ENCODE measurements around the gene DEPDC4.

Gene DEPDC4

DNA sequence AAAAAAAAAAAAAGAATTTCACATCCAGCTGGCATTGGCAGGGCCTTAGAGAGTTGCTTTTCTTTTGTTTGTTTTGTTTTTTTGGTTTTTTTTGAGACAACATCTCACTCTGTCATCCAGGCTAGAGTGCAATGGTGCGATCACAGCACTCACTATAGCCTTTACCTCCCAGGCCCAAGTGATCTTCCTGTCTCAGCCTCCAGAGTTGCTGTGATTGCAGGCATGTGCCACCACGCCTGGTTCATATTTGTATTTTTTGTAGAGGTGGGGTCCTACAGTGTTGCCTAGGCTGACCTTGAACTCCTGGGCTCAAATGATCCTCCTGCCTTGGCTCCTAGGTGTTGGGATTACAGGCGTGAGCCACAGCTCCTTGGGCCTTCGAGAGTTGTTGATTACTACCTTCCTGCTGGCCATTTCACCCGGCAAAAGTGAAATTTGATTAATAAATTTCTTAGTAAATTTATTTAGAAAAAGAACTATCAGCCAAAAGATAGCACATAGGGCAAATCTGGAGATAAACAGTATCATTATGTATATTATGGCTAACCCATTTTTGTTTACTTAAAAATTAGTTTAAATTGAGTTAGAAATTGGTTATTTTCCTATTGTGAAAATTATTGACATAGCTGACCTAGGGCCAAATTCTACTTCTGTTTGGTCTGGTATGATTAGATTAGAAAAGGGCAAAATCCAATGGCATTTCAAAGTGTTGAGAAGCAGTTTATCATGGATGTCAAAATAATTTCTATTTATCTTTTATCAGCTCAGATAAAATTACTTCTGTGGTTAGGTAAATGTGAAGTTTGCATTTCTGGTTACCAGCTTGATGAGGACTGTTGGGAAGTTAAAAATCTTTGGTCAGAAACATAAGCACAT lies 53.6 kb downstream of the DEPDC4 start:
- no peak for DNase-seq (ENCODE audit: low spot score)

DNA sequence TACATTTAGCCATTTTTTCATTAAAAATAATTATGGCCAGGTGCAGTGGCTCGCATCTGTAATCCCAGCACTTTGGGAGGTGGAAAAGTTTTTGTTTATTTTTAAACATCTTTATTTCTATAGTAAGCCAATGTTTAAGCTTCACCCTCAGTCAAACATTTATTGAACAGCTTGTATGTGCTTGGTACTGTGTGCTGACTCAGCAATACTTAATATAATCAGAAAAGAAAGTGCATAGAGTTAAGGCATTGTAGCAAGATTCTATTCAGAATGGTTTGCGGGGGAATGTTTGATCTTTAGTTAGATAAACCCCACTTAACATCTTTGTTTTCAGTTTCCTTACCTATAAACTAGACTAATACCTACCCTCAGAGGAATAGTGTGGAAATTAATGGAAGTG lies 55.2 kb downstream of the DEPDC4 start:
- no peak for DNase-seq (ENCODE audit: low spot score)

DNA sequence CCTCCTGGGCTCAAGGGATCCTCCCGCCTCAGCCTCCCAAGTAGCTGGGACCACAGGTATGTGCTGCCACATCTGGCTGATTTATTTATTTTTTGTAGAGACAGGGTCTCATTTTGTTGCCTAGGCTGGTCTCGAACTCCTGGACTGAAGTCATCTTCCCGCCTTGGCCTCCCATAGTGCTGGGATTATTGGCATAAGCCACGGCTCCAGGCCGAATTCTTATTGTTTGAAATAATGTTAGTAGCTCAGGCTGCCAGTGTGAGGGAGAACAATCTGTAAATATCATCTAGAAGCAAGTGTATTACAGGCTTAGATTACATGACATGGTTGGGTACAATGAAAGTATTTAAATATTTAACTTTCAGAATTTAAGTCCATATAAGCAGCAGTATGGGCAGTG lies 58.0 kb downstream of the DEPDC4 start:
- DNase-seq (ENCODE audit: low spot score): no peak

DNA sequence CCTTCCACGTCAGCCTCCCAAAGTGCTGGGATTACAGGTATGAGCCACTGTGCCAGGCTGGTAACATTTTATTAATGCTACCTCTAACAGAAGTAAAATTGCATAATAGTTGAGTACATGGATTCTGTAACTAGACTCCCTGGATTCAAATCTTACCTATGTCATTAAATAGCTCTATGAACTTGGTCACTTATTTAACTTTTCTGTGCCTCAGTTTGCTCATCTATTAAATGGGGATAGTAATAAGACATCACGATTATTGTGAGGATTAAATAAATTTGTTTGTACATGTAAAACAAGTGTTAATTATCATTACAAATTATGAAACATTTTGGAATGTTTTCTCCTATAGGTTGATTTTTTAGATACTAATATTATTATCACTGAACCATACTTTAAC lies 59.6 kb downstream of the DEPDC4 start:
- DNase-seq (ENCODE audit: low spot score): no peak

DNA sequence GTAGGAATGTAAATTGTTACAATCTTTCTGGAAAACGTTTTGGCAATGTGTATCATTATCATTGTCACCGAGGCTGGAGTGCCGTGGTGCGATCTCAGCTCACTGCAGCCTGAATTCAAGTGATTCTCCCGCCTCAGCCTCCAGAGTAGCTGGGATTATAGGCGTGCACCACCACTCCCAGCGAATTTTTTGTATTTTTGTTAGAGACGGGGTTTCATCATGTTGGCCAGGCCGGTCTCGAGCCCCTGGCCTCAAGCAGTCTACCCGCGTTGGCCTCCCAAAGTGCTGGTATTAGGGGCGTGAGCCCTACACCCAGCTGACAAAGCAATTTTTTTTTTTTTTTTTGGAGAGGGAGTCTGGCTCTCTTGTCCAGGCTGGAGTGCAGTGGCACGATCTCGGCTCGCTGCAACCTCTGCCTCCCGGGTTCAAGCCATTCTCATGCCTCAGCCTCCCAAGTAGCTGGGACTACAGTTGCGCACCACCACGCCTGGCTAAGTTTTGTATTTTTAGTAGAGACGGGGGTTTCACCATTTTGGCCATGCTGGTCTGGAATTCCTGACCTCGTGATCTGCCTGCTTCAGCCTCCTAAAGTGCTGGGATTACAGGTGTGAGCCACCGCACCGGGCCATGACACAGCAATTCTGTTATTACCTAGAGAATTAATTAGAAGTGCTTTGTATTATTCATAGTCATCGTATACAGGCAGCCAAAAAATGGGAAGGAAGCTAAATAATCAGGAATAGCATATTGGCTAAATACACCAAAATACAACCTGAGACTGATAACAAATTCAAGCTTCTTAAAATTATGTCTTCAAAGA lies 65.1 kb downstream of the DEPDC4 start:
- DNase-seq (ENCODE audit: low spot score): no peak

DNA sequence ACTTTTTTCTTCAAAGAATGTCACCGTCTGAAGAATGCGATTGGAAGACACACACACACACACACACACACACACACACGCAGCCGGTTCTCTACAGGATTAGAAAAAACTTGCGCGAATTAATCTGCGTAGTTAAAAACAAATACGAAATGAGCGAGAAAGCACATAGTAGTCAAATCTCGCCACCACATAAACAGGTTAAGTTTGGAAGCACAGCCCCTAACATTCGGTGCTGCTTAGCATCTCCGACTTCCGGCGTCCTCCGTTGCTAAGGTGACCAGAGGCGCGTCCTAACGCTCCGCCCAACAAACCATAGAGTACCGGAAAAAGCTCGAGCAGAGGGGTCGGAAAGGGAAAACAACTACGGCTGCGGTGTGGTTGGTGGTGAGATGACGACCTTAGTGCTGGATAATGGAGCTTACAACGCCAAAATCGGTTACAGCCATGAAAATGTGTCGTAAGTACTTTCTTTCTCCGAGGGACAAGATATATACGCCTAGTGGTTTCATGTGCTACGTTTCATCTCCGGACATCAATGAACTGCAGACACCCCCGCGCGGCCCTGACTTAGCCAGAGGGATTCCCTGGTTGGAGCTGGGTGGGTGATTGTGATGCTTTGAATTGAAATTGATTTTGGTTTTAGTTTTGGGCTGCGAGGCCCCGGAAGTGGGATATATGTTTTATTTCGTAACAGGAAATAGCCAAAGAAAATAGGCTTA lies 66.3 kb downstream of the DEPDC4 start, which contains the start of gene ACTR6:
Gene ACTR6 (plus strand): TSS at position 353 of the 719 bp plus-strand sequence. CDS start 37 bp downstream, at position 390.
- DNase-seq (ENCODE audit: low spot score): peak; percentile 95

DNA sequence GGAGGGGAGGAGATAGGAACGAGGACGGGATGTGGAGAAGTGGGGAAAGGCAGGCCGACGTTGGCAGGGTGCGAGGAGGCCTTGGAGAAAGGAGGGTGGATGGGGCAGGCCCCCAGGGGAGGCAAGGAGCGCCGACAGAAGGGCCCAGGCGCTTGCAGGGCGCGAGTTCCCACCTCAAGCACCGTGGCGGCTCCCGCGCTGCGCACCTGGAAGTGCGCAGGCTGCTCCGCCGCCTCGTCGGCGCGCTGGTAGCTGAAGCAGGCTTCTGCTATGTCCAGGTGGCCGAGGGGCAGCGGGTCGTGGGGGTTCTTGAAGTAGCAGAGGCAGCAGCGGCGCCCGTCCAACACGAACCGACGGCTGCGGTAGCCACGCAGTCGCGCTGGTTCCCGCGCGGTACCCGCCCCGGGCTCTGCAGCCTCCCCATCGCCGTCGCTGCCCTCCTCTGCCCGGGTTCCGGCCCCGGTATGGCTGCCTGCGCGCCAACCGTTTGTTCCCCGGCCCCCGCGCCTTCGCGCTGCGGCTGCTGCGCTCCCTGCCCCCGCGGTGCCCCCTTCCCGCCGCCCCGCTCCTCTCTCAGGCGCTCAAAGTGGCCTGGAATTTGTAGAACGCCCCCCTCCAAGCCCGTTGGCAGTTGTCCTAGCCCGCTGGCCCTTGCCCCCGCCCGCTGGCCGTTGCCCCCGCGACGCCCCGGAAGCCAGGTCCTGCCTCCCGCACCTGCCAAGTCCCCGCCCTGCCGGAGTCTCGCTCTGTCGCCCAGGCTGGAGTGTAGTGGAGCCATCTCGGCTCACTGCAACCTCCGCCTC lies 67.3 kb downstream of the DEPDC4 start:
- peak; percentile 76 for DNase-seq (ENCODE audit: low spot score)

DNA sequence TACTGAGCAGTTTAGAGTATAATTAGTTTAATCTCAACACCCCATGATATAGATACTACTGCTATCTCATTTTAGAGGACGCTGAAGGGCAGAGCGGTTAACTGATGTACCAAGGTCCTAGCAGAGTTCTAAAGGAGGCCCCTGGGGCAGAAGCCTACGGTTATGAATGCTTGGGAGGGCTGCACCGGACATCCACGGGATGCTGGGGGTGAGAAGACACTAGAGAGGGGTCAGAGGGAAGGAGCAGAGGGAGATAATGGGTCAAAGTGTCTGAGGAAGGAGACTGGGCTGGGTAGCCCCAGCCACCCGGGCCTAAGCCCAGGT lies 67.9 kb downstream of the DEPDC4 start:
- DNase-seq (ENCODE audit: low spot score): no peak

DNA sequence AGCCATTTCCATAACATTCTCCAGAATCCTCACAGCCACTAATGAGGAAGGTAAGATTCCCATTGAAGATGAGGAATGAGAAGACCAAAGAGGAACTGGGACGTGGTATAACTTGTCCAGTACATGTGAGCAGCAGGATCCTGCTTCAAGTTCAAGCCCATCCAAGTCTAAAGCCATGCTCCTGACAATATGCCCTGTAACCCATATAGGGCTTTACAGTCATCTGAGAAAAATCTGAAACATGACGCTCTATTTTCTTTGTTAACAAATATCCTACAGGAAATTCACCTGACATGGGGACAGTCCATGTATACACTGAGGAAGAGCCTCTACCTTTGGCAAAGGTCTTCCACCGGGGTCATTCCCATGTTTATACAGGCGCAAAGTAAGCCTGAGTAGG lies 69.4 kb downstream of the DEPDC4 start:
- DNase-seq (ENCODE audit: low spot score): no peak

DNA sequence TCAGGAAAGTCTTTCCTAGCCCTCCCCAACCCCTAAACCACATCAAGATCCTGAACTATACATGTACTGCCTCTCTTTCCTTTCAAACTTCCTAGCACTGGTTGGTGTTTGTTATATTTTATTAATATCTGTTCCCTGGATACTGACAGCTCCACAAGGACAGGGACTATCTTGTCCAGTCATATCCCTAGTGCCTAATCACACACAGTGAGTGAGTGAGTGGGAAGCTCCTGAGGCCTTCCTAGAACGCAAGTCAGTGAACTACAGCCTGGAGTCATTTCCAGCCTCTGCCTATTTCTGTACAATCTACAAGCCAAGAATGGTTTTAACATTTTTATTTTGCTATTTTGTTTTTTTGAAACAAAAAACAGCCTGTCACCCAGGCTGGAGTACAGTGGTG lies 73.8 kb downstream of the DEPDC4 start:
- no peak for DNase-seq (ENCODE audit: low spot score)

Data from GM03348 (cell line).